Mucosa of rectum (tissue), 2 donors: Measurements from ENCODE around the gene ECI1.

Experiments used
- H3K27ac ChIP-seq, 2 donors: one replicate each; pipeline ENCODE4 v1.7.0; 2013; ENCODE audit warnings: inconsistent platforms in 2 of 2, low read depth in 2 of 2, low read length in 2 of 2
- H3K27me3 ChIP-seq, 2 donors: one replicate each; pipeline ENCODE4 v1.7.0; 2013; ENCODE audit warnings: low read length in 2 of 2; ENCODE audit not compliant: control insufficient read depth in 2 of 2, insufficient read depth in 2 of 2
- H3K36me3 ChIP-seq, 2 donors: one replicate each; pipeline ENCODE4 v1.7.0; 2013; ENCODE audit warnings: low read length in 2 of 2; ENCODE audit not compliant: control insufficient read depth in 2 of 2, insufficient read depth in 2 of 2
- H3K4me1 ChIP-seq, 2 donors: one replicate each; pipeline ENCODE4 v1.7.0; 2013; ENCODE audit warnings: low read length in 2 of 2, mild to moderate bottlenecking in 1 of 2; ENCODE audit not compliant: control insufficient read depth in 2 of 2, insufficient read depth in 2 of 2
- H3K4me3 ChIP-seq, 2 donors: one replicate each; pipeline ENCODE4 v1.7.0; 2013; ENCODE audit warnings: low read length in 2 of 2
- H3K9ac ChIP-seq, 2 donors: one replicate each; pipeline ENCODE4 v1.7.0; 2013; ENCODE audit warnings: low read length in 2 of 2, low read depth in 1 of 2, mild to moderate bottlenecking in 1 of 2
- H3K9me3 ChIP-seq, 2 donors: one replicate each; pipeline ENCODE4 v1.7.0; 2013; ENCODE audit warnings: low read length in 2 of 2; ENCODE audit not compliant: control insufficient read depth in 2 of 2
- donor health status: healthy.
- donor health status: Normal muscosa, but diverticular disease.

ECI1 gene

DNA sequence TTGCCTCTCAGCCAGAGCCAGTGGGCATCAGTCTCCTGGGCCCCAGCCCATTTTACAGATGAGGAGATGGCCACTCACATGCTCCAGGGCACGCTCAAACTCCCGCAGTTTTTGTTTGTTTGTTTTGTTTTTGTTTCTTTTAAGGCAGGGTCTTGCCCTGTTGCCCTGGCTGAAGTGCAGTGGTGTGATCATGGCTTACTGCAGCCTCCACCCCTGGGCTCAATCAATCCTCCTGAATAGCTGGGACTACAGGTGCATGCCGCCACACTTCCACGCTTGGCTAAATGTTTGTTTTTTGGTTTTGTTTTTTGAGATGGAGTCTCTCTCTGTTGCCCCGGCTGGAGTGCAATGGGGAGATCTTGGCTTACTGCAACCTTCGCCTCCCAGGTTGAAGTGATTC is 24.5 kb downstream of the ECI1 start:
- no peak overlapping the region for H3K27ac ChIP-seq
- H3K4me1 ChIP-seq = peaks cover 14 to 15% of the 10 kb centered on the region in 2 donors
- H3K4me3 ChIP-seq = no peak overlapping the region
- H3K27me3 ChIP-seq = no peaks in the 10 kb centered on the region
- peaks cover 22 to 34% of the 10 kb centered on the region in 2 donors for H3K36me3 ChIP-seq
- no peaks in the 10 kb centered on the region for H3K9me3 ChIP-seq
- no peak overlapping the region for H3K9ac ChIP-seq

DNA sequence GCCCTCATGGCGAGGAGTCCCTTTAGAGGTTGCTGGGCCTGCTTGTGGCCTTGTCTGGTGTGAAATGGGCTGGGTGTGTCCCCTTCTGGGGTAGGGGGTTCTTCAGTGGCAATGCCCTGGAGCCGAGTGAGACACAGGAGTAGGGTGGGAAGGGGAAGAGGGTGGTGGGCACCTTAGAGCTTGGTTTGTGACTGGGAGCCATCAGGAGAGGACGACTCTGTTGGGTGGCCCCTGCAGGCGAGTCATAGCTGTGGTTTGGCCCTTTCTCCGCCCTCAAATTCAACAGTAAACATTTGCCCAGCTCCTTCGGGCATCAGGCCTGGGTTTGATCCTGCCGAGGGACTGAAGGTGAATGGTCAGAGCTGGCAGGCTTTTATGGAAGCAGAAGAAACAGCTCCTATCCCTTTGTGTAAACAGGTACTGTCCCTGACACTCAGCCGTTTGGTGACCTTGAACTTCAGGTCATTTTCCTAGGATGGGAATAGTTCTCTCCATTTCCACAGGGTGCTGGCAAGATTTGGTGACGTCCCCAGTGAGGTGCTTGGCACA is 25.1 kb downstream of the ECI1 start:
- Histone ChIP-seq H3K4me3 (no peak overlapping the region), H3K9ac (no peak overlapping the region), H3K9me3 (no peaks in the 10 kb centered on the region), H3K36me3 (peaks cover 16 to 28% of the 10 kb centered on the region in 2 donors), H3K27ac (peak overlapping the region; percentile 9 to 40), H3K27me3 (no peaks in the 10 kb centered on the region), H3K4me1 (peaks cover 14 to 15% of the 10 kb centered on the region in 2 donors)

DNA sequence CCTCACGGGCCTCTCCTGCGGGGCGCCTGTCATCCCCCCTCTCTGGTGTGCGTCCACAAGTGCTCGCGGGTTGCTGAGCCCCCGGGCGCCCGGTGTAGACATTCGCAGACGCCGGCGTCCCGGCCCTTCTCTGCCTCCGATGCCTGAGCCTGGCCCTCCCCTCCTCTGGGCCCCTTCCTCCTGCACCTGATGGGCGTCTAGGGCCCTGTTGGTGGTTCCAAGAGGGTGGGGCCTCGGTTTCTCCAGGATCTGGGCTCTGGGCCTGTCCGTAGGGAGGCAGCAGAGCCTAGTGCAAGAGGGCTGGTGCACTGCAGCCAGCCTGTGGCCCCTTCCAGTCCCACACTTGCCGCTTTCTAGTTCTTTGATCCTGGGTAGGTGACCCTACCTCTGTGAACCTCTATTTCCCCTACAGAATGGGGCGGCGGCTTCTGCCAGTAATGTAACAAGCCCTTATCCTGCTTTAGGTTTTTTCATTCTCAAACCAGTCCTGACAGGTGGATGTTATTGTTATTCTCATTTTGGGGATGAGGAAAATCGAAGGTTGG is 27.4 kb downstream of the ECI1 start:
- peaks cover 14 to 15% of the 10 kb centered on the region in 2 donors for H3K4me1 ChIP-seq
- no peaks in the 10 kb centered on the region for H3K9me3 ChIP-seq
- peak overlapping the region; percentile 77 to 85 for H3K4me3 ChIP-seq
- H3K27ac ChIP-seq = peak overlapping the region; percentile 88 to 90
- H3K36me3 ChIP-seq = peaks cover 5 to 11% of the 10 kb centered on the region in 2 donors
- H3K9ac ChIP-seq = peak overlapping the region; percentile 79 to 93
- H3K27me3 ChIP-seq = no peaks in the 10 kb centered on the region

DNA sequence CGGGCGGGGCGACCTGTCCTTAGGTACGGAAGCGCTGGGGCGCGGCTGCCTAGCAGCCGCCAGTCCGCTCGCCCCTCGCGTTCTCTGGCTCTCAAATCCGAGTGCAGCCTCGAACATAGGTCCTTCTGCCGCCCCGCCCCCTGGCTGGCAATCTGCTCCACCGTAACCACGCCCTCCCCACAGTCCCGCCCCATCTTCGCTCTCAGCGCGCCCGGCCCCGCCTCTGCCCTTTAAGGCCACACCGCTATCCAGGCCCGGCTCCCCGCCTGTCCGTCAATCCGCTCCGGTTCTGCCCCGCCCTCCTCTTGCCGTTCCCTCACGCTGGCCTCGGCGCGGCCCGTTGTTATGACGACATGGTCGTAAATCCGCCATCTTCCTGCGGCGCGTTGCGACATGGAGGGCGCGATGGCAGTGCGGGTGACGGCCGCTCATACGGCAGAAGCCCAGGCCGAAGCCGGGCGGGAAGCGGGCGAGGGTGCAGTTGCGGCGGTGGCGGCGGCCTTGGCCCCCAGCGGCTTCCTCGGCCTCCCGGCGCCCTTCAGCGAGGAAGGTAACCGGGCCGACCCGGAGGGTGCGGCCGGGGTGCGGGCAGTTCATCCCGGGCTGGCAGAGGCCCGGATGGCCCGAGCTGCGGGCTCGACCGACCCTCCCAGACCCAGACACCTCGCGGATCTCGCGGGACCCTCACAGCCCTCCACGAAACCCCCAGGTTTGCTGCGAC is 28.0 kb downstream of the ECI1 start, which contains the start of gene E4F1:
Gene E4F1, plus strand, starts transcription at position 371 of the 721 bp plus-strand sequence. Its CDS starts 23 bp downstream, at position 394.
- H3K9ac ChIP-seq = peak within 1 kb of the TSS; percentile 79 to 93
- peak within 1 kb of the TSS; percentile 88 to 90 for H3K27ac ChIP-seq
- peaks cover 0 to 4% of the 10 kb centered on the region in 2 donors for H3K36me3 ChIP-seq
- H3K9me3 ChIP-seq = no peaks in the 10 kb centered on the region
- no peaks in the 10 kb centered on the region for H3K27me3 ChIP-seq
- H3K4me1 ChIP-seq = peaks cover 14 to 15% of the 10 kb centered on the region in 2 donors
- H3K4me3 ChIP-seq = peak within 1 kb of the TSS; percentile 77 to 85

DNA sequence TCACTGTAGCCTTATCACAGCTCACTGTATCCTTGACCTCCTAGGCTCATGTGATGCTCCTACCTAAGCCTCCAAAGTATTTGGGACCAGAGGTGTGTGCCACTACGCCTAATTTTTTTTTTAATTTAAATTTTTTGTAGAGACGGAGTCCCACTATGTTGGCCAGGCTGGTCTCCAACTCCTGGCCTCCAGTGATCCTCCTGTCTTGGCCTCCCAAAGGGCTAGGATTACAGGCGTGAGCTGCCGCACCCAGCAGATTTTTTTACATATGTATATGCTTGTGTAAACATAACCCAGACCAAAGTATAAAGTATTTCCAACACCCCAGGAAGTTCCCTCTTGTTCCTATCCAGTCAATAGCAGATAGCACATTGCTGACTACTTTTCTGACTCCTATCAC is 35.1 kb downstream of the ECI1 start:
- H3K27ac ChIP-seq = no peak overlapping the region
- peaks cover 18 to 22% of the 10 kb centered on the region in 2 donors for H3K4me1 ChIP-seq
- peaks cover 0 to 2% of the 10 kb centered on the region in 2 donors for H3K36me3 ChIP-seq
- H3K9me3 ChIP-seq = no peaks in the 10 kb centered on the region
- H3K27me3 ChIP-seq = no peaks in the 10 kb centered on the region
- H3K4me3 ChIP-seq = no peak overlapping the region
- no peak overlapping the region for H3K9ac ChIP-seq

DNA sequence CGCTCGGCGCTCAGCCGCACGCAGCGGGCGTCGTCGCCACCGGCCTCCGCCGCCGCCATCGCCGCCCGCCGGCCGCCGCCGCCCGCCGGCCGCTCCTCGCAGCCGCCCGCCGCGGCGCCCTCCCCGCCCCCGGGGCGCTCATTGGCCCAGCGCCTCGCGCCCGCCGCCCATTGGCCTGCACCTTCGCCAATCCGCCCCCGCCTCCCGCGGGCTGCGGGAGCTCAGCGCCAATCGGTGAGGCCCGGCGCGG is 36.7 kb downstream of the ECI1 start, which contains the start of gene PGP:
Gene PGP, minus strand, starts transcription at position 122 of the 250 bp plus-strand sequence. Its CDS starts 63 bp downstream, at position 59.
- Histone ChIP-seq H3K4me3 (peak within 1 kb of the TSS; percentile 86 to 90), H3K27ac (peak within 1 kb of the TSS; percentile 93), H3K36me3 (peaks cover 0 to 4% of the 10 kb centered on the region in 2 donors), H3K4me1 (peaks cover 18 to 22% of the 10 kb centered on the region in 2 donors), H3K9me3 (no peaks in the 10 kb centered on the region), H3K27me3 (no peaks in the 10 kb centered on the region), H3K9ac (peak within 1 kb of the TSS; percentile 90 to 91)

DNA sequence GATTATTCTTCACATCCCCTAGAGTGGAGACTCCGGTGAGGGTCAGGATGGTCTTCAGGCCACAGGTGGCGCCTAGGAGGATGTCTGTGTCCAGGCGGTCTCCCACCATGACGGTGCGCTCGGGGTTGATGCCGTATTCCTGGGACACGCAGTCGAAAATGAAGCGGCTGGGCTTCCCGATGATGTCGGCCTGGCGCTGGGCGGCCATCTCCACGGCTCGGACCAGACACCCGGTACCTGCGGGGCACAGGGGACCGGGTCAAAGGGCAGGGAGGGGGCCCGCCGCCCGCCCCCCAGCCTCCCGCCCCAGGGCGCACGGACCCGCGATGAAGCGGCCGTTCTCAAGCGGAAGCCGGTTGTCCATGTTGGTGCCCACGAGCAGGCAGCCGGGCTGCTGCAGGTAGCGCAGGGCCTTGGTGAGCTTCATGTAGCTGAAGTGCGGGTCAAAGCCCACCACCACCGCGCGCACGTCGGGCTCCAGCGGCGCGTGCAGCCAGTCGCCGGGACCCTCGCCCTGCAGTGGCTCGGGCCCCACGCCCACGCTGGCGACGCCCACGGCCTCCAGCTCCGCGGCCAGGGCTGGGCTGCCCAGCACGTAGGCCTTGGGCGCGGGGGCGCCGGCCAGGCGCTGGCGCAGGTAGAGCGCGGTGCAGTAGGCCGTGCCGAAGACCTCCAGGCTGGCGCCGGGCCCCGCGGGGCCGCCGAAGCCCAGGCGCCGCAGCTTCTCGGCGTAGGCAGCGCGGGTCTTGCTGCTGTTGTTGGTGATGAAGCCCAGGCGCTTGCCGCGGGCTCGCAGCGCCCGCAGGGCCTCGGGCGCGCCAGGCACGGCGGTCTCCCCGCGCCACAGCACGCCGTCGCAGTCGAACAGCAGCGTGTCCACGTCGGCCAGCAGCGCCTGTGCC is 37.3 kb downstream of the ECI1 start:
- H3K9me3 ChIP-seq = no peaks in the 10 kb centered on the region
- H3K27ac ChIP-seq = peak overlapping the region; percentile 78 to 85
- H3K4me1 ChIP-seq = peaks cover 18 to 22% of the 10 kb centered on the region in 2 donors
- H3K9ac ChIP-seq = peak overlapping the region; percentile 79 to 85
- peak overlapping the region; percentile 79 to 86 for H3K4me3 ChIP-seq
- peaks cover 4 to 5% of the 10 kb centered on the region in 2 donors for H3K36me3 ChIP-seq
- no peaks in the 10 kb centered on the region for H3K27me3 ChIP-seq

DNA sequence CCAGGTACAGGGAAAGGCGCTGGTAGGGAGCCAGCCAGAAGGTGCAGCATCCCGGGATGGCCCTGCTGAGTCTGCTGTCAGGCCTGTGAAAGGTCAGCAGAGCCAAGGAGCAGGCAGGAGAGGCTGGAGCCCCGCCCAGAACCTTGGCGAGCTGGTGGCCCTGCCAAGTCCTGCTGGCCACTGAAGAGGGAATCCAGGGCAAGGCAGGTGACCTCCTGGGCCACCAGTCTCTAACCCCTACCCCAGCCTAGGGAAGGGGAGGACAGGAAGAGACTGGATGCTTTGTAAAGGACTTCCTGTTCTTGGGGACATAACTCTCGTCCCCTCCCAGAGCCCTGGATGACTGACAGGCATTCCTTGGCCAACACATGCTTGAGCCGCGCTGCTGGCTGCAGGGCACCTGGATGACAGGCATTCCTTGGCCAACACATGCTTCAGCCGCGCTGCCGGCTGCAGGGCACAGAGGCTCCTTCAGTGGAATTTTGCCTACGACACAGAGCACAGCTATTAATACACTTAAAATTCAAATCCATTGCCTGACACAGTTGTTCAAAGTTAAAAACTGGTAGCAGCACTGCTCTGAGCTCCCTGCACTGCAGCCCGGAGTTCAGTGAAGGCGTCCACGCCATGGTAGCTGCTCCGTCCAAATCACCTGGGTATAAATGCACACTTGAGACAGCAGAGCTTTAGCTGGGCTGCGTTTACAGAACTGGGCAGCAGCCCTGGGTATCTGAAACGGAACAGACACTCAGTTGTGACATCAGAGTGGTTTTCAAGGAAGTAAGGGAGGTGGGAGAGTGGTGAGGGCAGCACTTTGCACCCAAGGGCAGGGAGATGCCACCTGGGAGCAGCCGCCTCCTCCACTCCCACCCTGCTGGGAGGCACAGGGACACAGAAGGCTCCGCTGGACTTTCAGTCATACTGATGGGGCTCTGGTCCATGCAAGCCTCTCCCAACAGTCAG is 38.7 kb downstream of the ECI1 start:
- Histone ChIP-seq H3K27ac (no peak overlapping the region), H3K9ac (peak overlapping the region in 1 of 2 donors; percentile 72)

DNA sequence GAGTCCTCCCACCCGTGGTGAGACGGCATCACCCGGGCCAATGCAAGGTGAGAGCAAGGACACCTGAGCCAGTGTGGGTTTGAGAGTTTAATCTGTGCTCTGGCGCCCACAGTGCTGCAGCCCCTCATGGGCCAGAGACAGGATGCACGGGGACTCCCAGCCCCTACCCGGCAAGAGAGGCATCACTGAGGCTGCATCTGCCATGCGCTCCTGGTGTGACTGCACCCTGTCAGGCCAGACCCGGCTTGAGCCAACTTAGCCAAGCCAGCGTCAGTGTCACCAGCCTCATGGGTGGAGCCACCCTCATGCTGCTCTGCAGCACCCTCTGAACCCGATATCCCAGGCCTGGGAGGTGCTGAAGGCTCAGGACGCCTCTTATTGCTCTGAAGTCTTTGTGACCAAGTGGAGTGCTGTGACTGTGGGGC is 39.5 kb downstream of the ECI1 start:
- H3K4me1 ChIP-seq = peaks cover 18 to 22% of the 10 kb centered on the region in 2 donors
- no peaks in the 10 kb centered on the region for H3K27me3 ChIP-seq
- H3K36me3 ChIP-seq = peaks cover 11 to 19% of the 10 kb centered on the region in 2 donors
- H3K4me3 ChIP-seq = no peak overlapping the region
- H3K27ac ChIP-seq = no peak overlapping the region
- no peaks in the 10 kb centered on the region for H3K9me3 ChIP-seq
- H3K9ac ChIP-seq = no peak overlapping the region

More for the DNA sequence above, 38.7 kb downstream of the ECI1 start:
- no peaks in the 10 kb centered on the region for H3K9me3 ChIP-seq
- peaks cover 18 to 22% of the 10 kb centered on the region in 2 donors for H3K4me1 ChIP-seq
- peaks cover 11 to 12% of the 10 kb centered on the region in 2 donors for H3K36me3 ChIP-seq
- peak overlapping the region in 1 of 2 donors; percentile 79 for H3K4me3 ChIP-seq
- no peaks in the 10 kb centered on the region for H3K27me3 ChIP-seq
